ENCODE results near the gene ISX.

GRCh38 chr22:35020517-35020916, 45.4 kb upstream of the ISX start:
- TF ChIP-seq CTCF (IDR thresholded peaks at IDR 0.05 in 4 of 5, conservative IDR thresholded peaks at IDR 0.05 in 1 of 5) (no peak), POLR2A (IDR thresholded peaks at IDR 0.05) (no peak)

All from gastrocnemius medialis (tissue), 4 donors.